Measurements from ENCODE around the gene CD59.

CD59 gene, protein sequence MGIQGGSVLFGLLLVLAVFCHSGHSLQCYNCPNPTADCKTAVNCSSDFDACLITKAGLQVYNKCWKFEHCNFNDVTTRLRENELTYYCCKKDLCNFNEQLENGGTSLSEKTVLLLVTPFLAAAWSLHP

DNA sequence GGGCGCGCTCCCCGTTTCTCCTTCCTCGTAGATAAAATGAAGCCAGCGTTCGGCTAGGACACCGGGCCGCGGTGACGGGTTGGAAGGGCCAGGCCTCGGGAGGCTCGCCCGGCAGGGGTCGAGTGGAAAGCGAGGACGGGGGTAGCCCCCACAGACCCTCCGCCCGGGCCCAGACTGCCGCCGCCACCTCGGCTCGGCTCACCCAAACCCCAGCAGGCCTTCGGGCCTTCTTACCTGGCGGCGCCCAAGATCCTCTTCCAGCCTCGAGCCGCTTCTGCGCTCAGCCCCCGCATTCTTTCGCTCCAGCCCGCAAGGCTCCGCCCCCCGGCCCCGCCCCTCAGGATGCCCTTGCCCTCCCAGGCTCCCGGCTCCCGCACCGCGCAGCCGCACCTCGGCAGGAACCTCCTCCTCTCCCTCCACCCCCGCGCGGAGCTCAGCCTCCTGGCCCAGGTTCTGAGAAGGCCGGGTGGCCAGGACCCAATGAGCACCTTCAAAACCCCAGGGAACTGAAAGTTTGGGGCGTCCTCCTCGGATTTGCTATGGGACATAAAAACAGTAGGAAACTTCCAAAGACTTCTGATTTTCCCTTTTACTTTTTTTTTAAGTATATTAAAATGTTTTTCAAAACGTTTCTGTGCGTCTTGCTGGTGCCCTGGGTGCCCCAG is at the start of gene CD59:
Gene CD59, minus strand, starts transcription at position 276 of the 665 bp plus-strand sequence. CDS start 13,978 bp downstream, outside the sequence.
- peak; percentile 93 for DNase-seq

- no peak for DNase-seq
These were observed 49.4 kb upstream of the CD59 start for GRCh38 chr11:33785609-33786008.

DNA sequence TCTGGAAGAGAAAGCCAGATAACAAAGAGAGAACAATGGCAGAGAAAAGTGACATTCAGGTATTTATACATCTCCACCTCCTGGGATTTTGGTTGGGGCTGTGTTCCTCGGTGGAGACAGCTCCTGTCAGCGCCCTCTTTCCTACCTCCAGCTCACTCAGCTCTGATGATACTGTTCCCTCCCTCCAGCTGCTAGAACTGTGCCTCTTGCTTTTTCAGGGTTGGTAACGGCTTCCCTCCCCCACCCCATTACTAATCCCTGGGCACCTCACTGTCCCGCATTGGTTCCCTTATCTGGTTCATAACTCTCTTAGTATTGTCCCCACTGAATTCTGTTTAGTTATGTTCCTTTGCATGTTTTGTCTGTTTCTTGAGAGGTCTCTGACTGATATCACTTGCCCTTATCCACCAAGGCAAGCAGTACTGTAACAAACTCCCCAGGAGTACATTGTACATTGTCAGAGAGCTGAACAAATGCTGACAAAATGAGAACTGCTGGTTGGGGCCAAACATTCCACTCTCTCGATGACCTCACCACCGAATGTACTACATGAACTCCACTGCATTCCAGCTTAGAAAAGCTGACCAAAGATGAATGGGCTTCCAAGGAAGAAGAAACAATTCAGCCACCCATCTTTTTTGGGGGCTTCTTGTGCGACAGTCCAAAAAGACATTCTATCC is 43.8 kb upstream of the CD59 start:
- DNase-seq = peak; percentile 38

- DNase-seq = peak; percentile 74
These were observed 42.5 kb upstream of the CD59 start for GRCh38 chr11:33778675-33779074.

DNA sequence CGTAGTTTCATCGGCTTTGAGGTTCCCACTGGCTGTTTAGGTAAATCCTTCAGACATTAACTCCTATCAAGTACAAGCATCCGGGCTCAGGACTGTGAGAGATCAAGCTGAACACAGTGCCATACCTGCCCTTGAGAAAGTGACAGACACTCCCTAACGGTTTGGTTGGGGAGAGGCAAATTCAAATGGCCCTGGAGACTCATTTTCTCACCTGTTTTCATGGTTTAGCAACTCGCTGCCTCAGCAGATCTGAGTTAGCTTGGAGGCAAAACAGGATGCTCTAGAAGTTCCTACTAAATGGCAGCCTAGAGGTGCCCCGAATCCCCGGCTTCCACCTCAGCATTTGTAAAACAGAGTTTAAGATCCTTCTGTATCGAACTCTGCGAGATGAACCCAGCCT is 41.7 kb upstream of the CD59 start:
- no peak for DNase-seq

DNA sequence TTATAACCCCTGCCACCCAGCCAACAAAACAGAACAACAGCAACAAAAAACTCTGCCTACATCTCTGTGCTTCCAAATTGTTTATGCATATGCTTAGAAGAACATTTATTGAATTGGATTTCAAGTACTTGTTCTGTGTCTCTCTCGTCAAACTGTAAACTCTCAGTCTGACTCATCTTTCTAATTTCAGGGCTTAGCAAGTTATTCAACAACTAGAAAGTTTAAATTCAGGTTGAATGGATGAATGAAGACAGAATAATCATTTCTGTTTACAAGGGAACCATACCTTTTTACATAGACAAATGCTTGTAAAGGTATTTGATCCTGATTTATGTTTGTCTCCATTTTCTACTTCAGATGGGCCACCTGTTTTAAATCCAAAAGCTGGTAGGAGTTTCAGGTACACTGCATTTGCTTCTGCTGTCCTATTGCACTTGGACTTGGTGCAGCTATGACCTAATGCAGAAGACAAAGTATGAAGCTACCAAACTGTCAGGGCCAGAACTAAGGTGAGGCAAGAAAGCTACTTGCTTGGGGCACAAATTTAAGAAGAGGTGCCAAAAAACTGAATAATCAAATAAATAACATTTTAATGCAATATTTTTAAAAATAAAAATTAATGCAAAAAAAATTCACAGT is 39.7 kb upstream of the CD59 start:
- DNase-seq = no peak

- DNase-seq = no peak
These were observed 39.2 kb upstream of the CD59 start for GRCh38 chr11:33775467-33775807.

DNA sequence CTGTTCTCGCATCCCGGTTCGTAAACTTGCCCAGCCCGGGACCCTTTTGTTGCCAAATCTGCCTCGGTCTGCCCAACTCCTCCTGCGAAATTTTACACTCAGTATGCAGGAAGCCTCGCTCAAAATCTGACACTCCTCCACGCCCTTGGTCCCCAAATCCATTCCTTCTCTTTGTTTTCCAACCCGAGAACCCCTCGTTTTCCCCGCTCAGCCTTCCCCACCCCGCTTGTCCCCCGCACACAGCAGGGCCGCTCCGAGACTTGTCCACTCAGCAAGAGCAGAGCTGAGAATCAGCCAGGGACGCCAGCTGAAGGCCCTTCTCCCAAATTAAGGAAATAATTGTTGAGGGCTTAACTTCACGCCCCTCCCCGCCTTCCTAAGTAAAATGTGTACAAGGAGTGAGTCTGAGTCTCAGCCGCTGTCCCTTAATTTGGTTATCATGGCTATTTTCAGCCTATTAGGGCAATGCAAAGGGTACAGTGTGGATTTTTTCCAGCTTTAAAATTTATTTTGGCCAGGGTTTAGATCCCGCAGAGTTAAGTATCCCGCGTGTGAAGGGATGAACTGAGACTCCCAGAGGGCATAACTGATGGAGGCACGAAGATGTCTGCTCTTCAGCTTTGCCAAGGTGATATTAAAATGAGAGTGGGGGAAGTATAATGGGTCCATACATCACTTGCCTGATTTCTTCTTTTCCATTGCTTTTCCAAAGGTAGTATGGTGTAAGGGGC is 38.7 kb upstream of the CD59 start:
- DNase-seq = no peak

GRCh38 chr11:33773987-33774735 is 37.9 kb upstream of the CD59 start, which contains the start of gene FBXO3:
TSS of gene FBXO3 (minus strand) at chr11:33774520. CDS start at chr11:33774497, 23 bp downstream.
- peak; percentile 92 for DNase-seq

DNA sequence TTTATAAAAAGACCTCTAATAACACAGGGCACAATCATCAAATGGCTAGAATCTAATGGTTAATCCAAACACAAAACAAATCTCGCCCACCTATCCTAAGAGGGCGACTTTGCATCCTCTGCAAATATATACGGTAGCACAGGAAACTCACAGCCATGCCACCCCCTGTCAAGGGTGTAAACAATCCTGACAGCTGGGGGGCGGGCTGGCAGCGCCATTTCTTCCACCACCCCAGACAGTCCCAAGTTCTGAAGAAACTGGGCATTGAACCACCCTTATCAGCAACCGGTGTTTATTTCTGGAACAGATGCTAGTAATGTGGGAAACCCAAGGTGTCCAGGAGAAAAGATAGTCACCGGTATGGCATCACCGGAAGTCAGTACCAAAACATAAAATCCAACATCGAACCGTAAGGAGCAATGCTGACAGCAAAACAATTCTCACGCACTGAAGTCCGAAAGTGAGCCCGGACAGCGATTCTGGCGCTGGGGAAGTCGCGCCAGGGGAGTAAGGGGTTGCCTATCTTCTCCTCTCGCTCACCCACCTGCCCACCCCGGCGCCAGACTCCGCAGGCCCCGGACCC is 37.3 kb upstream of the CD59 start:
- no peak for DNase-seq

DNA sequence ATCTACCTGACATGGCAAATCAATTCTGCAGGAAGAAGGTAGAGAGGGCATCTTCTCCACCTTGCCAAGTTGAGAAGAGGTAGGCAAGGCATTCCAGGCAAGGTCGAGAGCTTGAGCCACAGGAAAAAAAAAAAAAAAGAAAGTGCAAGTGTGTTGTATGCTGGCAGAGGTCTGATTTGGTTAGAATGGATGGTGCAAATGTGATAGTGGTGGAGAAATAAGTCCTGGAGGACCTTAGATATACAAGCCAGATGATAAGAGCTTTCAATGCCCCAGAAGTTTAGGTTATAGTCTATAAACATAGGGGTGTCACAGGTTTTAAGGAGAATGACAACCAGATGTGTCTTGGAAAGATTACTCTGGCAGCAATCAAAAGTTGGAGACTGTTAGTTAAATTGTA is 36.6 kb upstream of the CD59 start:
- no peak for DNase-seq

DNA sequence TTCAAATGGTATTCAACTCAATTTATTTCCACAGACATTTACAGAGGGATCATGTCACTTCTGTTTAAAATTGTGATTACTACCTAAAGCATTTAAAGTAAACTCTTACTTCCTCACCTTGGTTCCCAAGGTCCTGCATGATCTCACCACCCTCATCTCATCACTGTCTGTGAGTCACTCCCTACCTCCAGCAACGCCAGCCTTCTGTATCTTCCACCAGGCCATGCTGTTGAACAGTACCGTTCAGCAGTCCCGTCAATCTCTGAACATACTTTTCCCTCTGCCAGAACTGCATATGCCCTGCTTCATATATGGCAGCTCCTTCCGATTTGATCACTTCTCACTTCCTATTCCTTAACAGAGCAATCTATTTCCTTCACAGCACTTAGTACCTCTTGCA is 36.1 kb upstream of the CD59 start:
- DNase-seq = no peak

DNA sequence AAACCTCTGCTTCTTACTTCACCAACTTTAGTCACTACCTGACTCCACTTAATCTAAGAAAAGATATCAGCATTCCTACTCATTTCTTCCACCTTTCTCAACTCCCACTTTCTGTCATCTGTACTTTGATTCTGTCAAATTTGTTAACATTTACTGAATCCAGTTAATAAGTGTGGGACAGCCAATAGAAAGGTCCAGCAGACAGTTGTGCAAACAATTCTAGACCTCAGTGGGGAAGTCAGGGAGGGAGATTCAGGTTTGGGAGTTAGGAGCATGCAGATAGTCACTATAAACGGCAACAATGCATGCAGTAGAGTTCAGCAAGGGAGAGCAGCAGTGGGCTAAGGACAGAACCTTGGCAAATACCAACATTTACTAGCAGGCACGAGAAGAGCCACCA is 34.0 kb upstream of the CD59 start:
- no peak for DNase-seq

- DNase-seq = no peak
These were observed 33.3 kb upstream of the CD59 start for GRCh38 chr11:33769542-33769941.

- no peak for DNase-seq
These were observed 31.4 kb upstream of the CD59 start for GRCh38 chr11:33767624-33768023.

DNA sequence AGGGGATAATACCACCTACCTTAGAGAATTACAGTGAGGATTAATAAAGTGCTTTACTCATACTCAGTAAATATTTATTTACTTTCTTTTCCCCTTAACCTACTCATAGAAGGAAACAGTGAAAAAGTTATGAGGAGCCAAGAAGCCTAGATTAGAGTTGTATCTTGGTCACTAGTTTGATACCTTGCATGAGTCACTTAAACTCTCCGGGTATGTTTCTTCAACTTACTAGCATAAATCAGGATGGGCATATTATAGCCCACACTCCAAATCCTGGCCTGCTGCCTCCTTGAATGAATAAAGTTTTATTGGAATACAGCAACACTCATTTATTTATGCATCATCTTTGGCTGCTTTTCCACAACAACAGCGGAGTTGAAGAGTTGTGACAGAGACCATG is 29.9 kb upstream of the CD59 start:
- no peak for DNase-seq

- DNase-seq = no peak
These were observed 25.2 kb upstream of the CD59 start for GRCh38 chr11:33761471-33761870.

DNA sequence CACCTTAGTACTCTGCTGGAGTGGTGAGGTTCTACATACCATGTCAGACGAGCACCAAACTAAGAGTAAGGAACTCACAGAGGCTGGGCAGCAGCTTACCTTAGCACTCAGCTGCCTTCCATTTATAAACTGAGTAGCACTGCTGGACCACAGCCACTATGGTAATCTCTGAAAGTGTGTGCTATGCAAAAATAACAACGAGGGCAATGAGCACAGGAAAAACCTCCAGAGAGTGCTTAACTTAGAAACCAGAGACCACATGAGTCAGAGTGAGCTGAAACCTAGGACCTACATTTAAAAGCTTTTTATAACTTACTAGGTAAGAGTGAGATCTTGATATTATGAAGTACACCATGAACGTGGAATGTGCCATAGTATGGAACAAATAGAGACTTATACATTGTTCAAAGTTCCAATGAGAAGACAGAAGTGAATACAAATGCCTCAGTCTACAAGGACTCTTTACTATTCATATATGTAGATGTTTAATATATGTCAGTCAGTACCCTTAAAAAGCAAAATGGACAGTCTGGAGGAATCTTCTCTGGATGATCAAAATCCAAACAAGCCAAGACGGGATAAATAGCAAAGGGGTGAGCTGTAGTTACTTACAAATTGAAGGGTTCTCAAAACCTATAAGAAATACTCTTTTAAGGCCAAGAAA is 17.2 kb upstream of the CD59 start:
- DNase-seq = no peak

DNA sequence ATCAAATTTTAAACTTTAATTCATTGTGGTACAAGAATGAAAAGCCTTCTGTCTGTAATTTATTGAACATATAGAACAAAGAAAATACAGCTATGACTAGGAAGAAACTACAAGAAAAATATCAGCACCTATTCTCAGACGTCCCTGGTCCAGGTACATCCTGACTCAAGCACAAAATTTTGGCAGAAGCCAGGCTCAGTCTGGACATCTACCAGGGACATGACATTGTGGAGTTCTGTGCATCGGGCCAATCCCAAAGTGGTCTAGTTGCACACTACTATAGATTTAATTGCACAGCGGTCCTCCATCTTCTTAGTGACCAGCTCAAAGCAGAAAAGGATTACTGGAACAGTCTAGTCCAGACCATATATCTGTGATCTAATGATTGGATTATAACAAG is 15.7 kb upstream of the CD59 start:
- no peak for DNase-seq

DNA sequence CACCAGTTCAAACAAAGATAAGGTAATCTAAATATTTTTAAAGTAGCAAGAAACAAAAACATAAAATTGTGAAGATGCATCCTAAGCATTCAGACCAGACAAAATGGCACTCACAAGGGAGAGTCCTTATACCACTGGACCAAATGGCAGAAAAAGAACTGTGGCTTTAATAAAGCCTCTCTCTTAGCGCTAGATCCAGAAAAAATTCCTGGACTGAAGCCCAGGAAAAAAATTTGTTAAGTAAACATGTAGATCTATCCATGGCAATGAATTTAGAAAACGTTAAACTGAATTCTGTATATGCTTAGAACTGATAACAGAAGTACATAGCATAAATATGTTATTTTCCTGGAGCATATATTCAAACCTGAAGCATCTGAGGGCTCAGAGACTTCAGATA is 11.8 kb upstream of the CD59 start:
- no peak for DNase-seq

GRCh38 chr11:33743291-33743690 is 7.1 kb upstream of the CD59 start:
- DNase-seq = no peak
